H1 (cell line): ENCODE measurements around the gene ZFAND5. TPM values are rescaled to one million over a fixed set of nuclear protein-coding genes. Genes with fewer than 3 reads are reported as not detected.

ENCODE experiments used
- CTCF ChIA-PET: fragments of 300-600 bp; sonication (Branson Sonifier 250); formaldehyde crosslinking; loops from one replicate; lab custom pipeline; 2021; ENCODE audit not compliant: partially characterized antibody; lab: Charles Lee
- POLR2A ChIA-PET: fragments of 300-600 bp; sonication (Branson Sonifier 250); formaldehyde crosslinking; loops from one replicate; lab custom pipeline; 2021; ENCODE audit warnings: inconsistent platforms; ENCODE audit not compliant: partially characterized antibody; lab: Charles Lee
- DNase-seq, 2 experiments: peaks; one replicate each; pipeline versions ENCODE4 v3.0.0 to v3.0.0-alpha.2; 2010 to 2022; ENCODE audit warnings: low spot score in 2 of 2, low read depth in 1 of 2, mixed read lengths in 1 of 2
- FAIRE-seq: peaks from 2 replicates; lab custom pipeline; 2011; peaks lifted over from hg19 to GRCh38; lab: Jason Lieb, UNC
- H2AFZ ChIP-seq: 2 replicates; pipeline ENCODE4 v1.8.1; 2012; ENCODE audit warnings: low read length, inconsistent platforms
- H2AK5ac ChIP-seq: 2 replicates; pipeline ENCODE4 v1.6.1; 2013; ENCODE audit warnings: low read depth, low read length
- H2BK120ac ChIP-seq: replicated peaks from 2 replicates; pipeline ENCODE3; 2013; ENCODE audit warnings: low read depth, low read length, inconsistent platforms
- H2BK12ac ChIP-seq: 2 replicates; pipeline ENCODE4 v1.6.1; 2013; ENCODE audit warnings: low read depth, low read length
- H2BK15ac ChIP-seq: 2 replicates; pipeline ENCODE4 v1.6.1; 2013; ENCODE audit warnings: low read length
- H2BK20ac ChIP-seq: 2 replicates; pipeline ENCODE4 v1.6.1; 2013; ENCODE audit warnings: low read length
- H2BK5ac ChIP-seq: 2 replicates; pipeline ENCODE4 v1.6.1; 2013; ENCODE audit warnings: low read depth, low read length
- H3K14ac ChIP-seq: 2 replicates; pipeline ENCODE4 v1.6.1; 2013; ENCODE audit warnings: inconsistent platforms; ENCODE audit not compliant: insufficient read length
- H3K18ac ChIP-seq: 2 replicates; pipeline ENCODE4 v1.6.1; 2013; ENCODE audit warnings: low read length; ENCODE audit errors: extremely low read depth
- H3K23ac ChIP-seq: 2 replicates; pipeline ENCODE4 v1.6.1; 2013; ENCODE audit warnings: inconsistent platforms; ENCODE audit not compliant: insufficient read length
- H3K23me2 ChIP-seq: 2 replicates; pipeline ENCODE4 v1.6.1; 2013; ENCODE audit warnings: low read depth, low read length
- H3K27ac ChIP-seq: 2 replicates; pipeline ENCODE4 v1.6.1; 2011; ENCODE audit warnings: low read depth, low read length, inconsistent platforms
- H3K27me3 ChIP-seq, 4 experiments: replicated peaks in 1 of 4; 1 replicate in 1 of 4; 2 replicates in 3 of 4; pipeline versions ENCODE4 v1.6.1 to v1.8.1; 2011 to 2013; ENCODE audit warnings: low read length in 3 of 4, mild to moderate bottlenecking in 3 of 4, inconsistent platforms in 2 of 4, mixed read lengths in 2 of 4, moderate library complexity in 1 of 4; ENCODE audit not compliant: control insufficient read depth in 3 of 4, insufficient read depth in 3 of 4; ENCODE audit errors: extremely low read depth in 1 of 4
- H3K36me3 ChIP-seq, 4 experiments: 2 replicates each; pipeline versions ENCODE4 v1.6.1 to v1.8.1; 2011 to 2013; ENCODE audit warnings: mild to moderate bottlenecking in 4 of 4, low read length in 3 of 4, moderate library complexity in 2 of 4, control low read depth in 1 of 4, inconsistent platforms in 1 of 4; ENCODE audit not compliant: insufficient read depth in 4 of 4, control insufficient read depth in 2 of 4
- H3K4ac ChIP-seq: replicated peaks from 2 replicates; pipeline ENCODE3; 2013; ENCODE audit warnings: low read length, low read depth, mixed read lengths, inconsistent platforms; ENCODE audit not compliant: insufficient read length
- H3K4me1 ChIP-seq, 4 experiments: replicated peaks in 1 of 4; 1 replicate in 1 of 4; 2 replicates in 3 of 4; pipeline versions ENCODE4 v1.6.1 to v1.8.1; 2011 to 2013; ENCODE audit warnings: low read length in 3 of 4, inconsistent platforms in 2 of 4, mixed read lengths in 1 of 4; ENCODE audit not compliant: insufficient read depth in 4 of 4, control insufficient read depth in 3 of 4
- H3K4me2 ChIP-seq, 2 experiments: 2 replicates each; pipeline versions ENCODE4 v1.6.1 to v1.8.1; 2011 to 2013; ENCODE audit warnings: low read depth in 2 of 2, low read length in 2 of 2, control low read depth in 1 of 2, inconsistent platforms in 1 of 2, mild to moderate bottlenecking in 1 of 2; ENCODE audit not compliant: insufficient read depth in 1 of 2
- H3K4me3 ChIP-seq, 4 experiments: fragments of 200-600, 300-600 bp in 1 of 4; sonication (generic), shearing (Covaris generic), sonication (Bioruptor Twin) in 1 of 4; 2 replicates each; pipeline versions ENCODE4 v1.5.1 to v1.8.1; 2011 to 2016; ENCODE audit warnings: low read length in 4 of 4, low read depth in 3 of 4, control low read depth in 2 of 4, inconsistent platforms in 2 of 4, mild to moderate bottlenecking in 2 of 4, mixed read lengths in 1 of 4, moderate library complexity in 1 of 4; ENCODE audit not compliant: insufficient read depth in 2 of 4; ENCODE audit errors: extremely low read depth in 1 of 4
- H3K56ac ChIP-seq: replicated peaks from 2 replicates; pipeline ENCODE3; 2013; ENCODE audit warnings: low read depth, mild to moderate bottlenecking, mixed read lengths, low read length, inconsistent platforms; ENCODE audit not compliant: insufficient read length
- H3K79me1 ChIP-seq: 2 replicates; pipeline ENCODE4 v1.6.1; 2013; ENCODE audit warnings: low read depth, low read length, control low read depth
- H3K79me2 ChIP-seq, 2 experiments: 2 replicates each; pipeline versions ENCODE4 v1.6.1 to v1.8.1; 2012 to 2013; ENCODE audit warnings: low read length in 2 of 2, mild to moderate bottlenecking in 2 of 2, inconsistent platforms in 1 of 2; ENCODE audit not compliant: insufficient read depth in 2 of 2, control insufficient read depth in 1 of 2
- H3K9ac ChIP-seq, 4 experiments: replicated peaks in 1 of 4; 1 replicate in 1 of 4; 2 replicates in 3 of 4; pipeline versions ENCODE4 v1.6.1 to v1.8.1; 2011 to 2013; ENCODE audit warnings: low read depth in 3 of 4, low read length in 3 of 4, control low read depth in 2 of 4, mild to moderate bottlenecking in 2 of 4, moderate library complexity in 2 of 4, inconsistent platforms in 1 of 4; ENCODE audit errors: extremely low read depth in 1 of 4
- H3K9me3 ChIP-seq, 2 experiments: 2 replicates each; pipeline versions ENCODE4 v1.6.1 to v1.8.1; 2012 to 2013; ENCODE audit warnings: mild to moderate bottlenecking in 2 of 2, moderate library complexity in 2 of 2, control low read depth in 1 of 2, inconsistent platforms in 1 of 2, low read depth in 1 of 2, low read length in 1 of 2, mixed read lengths in 1 of 2; ENCODE audit not compliant: insufficient read depth in 2 of 2
- H4K20me1 ChIP-seq, 2 experiments: replicated peaks in 1 of 2; 2 replicates each; pipeline versions ENCODE3 to v1.8.1; 2011 to 2013; ENCODE audit warnings: inconsistent platforms in 2 of 2, low read length in 2 of 2, mild to moderate bottlenecking in 1 of 2; ENCODE audit not compliant: insufficient read depth in 2 of 2, control insufficient read depth in 1 of 2
- H4K5ac ChIP-seq: 2 replicates; pipeline ENCODE4 v1.6.1; 2013; ENCODE audit warnings: low read length, low read depth, mixed read lengths, inconsistent platforms; ENCODE audit not compliant: insufficient read length
- H4K8ac ChIP-seq: 2 replicates; pipeline ENCODE4 v1.8.0; 2013; ENCODE audit warnings: mild to moderate bottlenecking, moderate library complexity, low read length, inconsistent platforms; ENCODE audit not compliant: insufficient read depth; ENCODE audit errors: extremely low read depth
- H4K91ac ChIP-seq: replicated peaks from 2 replicates; pipeline ENCODE3; 2013; ENCODE audit warnings: low read length, mixed read lengths, inconsistent platforms; ENCODE audit not compliant: insufficient read length
- ATF2 ChIP-seq: IDR thresholded peaks from 2 replicates; pipeline ENCODE4 v1.6.1; 2012; ENCODE audit warnings: low read length, inconsistent platforms
- TAF1 ChIP-seq: IDR thresholded peaks from 2 replicates; pipeline ENCODE4 v1.6.1; 2011; ENCODE audit warnings: mild to moderate bottlenecking, low read depth, low read length
- WGBS, 2 experiments: shearing (Covaris generic) in 1 of 2; methylation state at CpG; one replicate each; pipeline versions ENCODE4 v1.1.6 to v1.1.7; 2013 to 2015; ENCODE audit warnings: low lambda C conversion rate in 2 of 2, mixed read lengths in 2 of 2, inconsistent platforms in 1 of 2, low coverage in 1 of 2, missing lambda C conversion rate in 1 of 2; ENCODE audit not compliant: insufficient replicate concordance in 2 of 2, insufficient coverage in 1 of 2, insufficient read length in 1 of 2; ENCODE audit errors: extremely low coverage in 1 of 2, missing lambda C conversion rate in 1 of 2; 5-methylcytosine and 5-hydroxymethylcytosine counted together
- polyA plus RNA-seq, 7 experiments: library from polyadenylated mRNA; depleted of rRNA in 3 of 7; stranded (reverse) in 5 of 7; unstranded in 2 of 7; fragments of >200 nt in 5 of 7; fragments of 200-250 nt in 2 of 7; gene quantifications; 1 replicate in 5 of 7; 2 replicates in 1 of 7; 4 replicates in 1 of 7; pipeline versions ENCODE4 v1.2.1 to v1.2.3, GENCODE V29; 2011 to 2013; ENCODE audit warnings: missing spikeins in 2 of 7, mixed read lengths in 2 of 7
- total RNA-seq: library from RNA; stranded (reverse); fragmentation: NEBNext Ultra II Directional; extraction: Animal tissue kit (Norgen Biotek cat#: 25700); gene quantifications from 2 replicates; pipeline ENCODE4 v1.2.1, GENCODE V29; 2021

Gene ZFAND5
- total and polyA plus RNA-seq, 2 of the 8 experiments (the other 6 are each of a cell fraction or from before 2014, with no cell fraction given) = 76.7 to 225 TPM

GRCh38 chr9:72384710-72385485 is 19.9 kb upstream of the ZFAND5 start:
- H3K23ac ChIP-seq = no peak overlapping the region
- H3K27ac ChIP-seq = no peak overlapping the region
- DNase-seq (no peak), FAIRE-seq (no peak)
- no peak overlapping the region for H4K5ac ChIP-seq
- ChIA-PET CTCF (interaction anchor here (0.8 kb wide), 1 partner anchor 534 kb away, joined by 3 read pairs; no protein-coding TSS in a partner anchor), POLR2A (interaction anchor here (1.0 to 1.7 kb wide), 3 partner anchors 9 to 26 kb away, joined by 3 to 6 read pairs (median 3); no protein-coding TSS in a partner anchor)
- H3K23me2 ChIP-seq = no peaks in the 10 kb centered on the region
- no peak overlapping the region for H2BK12ac ChIP-seq
- no peak overlapping the region for H2BK5ac ChIP-seq
- no peak overlapping the region for H2BK120ac ChIP-seq
- H3K4ac ChIP-seq = no peak overlapping the region
- H3K4me3 ChIP-seq = no peak overlapping the region
- no peak overlapping the region for H4K8ac ChIP-seq
- no peak overlapping the region for H4K91ac ChIP-seq
- no peak overlapping the region for H3K4me2 ChIP-seq
- no peaks in the 10 kb centered on the region for H3K9me3 ChIP-seq
- H3K56ac ChIP-seq = no peak overlapping the region
- H3K18ac ChIP-seq = no peak overlapping the region
- H3K14ac ChIP-seq = no peak overlapping the region
- H3K79me1 ChIP-seq = no peaks in the 10 kb centered on the region
- H4K20me1 ChIP-seq = no peaks in the 10 kb centered on the region
- 94% methylated on average over 5 of the region's 5 CpGs; no CpG with 5 or more reads in 1 of the 2 experiments for WGBS, 2 experiments
- no peak for TF ChIP-seq ATF2
- no peak for TF ChIP-seq TAF1
- no peaks in the 10 kb centered on the region for H3K79me2 ChIP-seq
- no peak overlapping the region for H2AK5ac ChIP-seq
- no peak overlapping the region for H2BK15ac ChIP-seq
- no peak overlapping the region for H2AFZ ChIP-seq
- H3K9ac ChIP-seq = no peak overlapping the region
- no peaks in the 10 kb centered on the region for H3K36me3 ChIP-seq
- no peak overlapping the region for H2BK20ac ChIP-seq
- H3K4me1 ChIP-seq = no peaks in the 10 kb centered on the region; a peak in 1 of 7 replicates
- H3K27me3 ChIP-seq = no peaks in the 10 kb centered on the region
